Adrenal gland (tissue), 5 donors: ENCODE results near the gene DCAF17.

Source experiments
- CTCF ChIP-seq, 6 experiments: fragments of 450-650 bp in 4 of 6; fragments of 200-600 bp in 2 of 6; sonication (generic) in 1 of 6; IDR thresholded peaks; 1 replicate in 5 of 6; 2 replicates in 1 of 6; pipeline versions ENCODE4 v1.5.1 to v1.8.0; 2016 to 2021; ENCODE audit warnings: antibody characterized with exemption in 6 of 6, mild to moderate bottlenecking in 2 of 6, moderate library complexity in 1 of 6
- POLR2A ChIP-seq, 2 donors: fragments of 450-650 bp; IDR thresholded peaks; one replicate each; pipeline ENCODE4 v1.6.1; 2017; ENCODE audit warnings: antibody characterized with exemption in 2 of 2, mild to moderate bottlenecking in 2 of 2, moderate library complexity in 1 of 2
- donor health status: DM: no; HTN: no; CAD: no.

GRCh38 chr2:171430516-171431410, 3.3 kb upstream of the DCAF17 start:
- TF ChIP-seq CTCF (IDR thresholded peaks at IDR 0.05), result no peak
- no peak for TF ChIP-seq POLR2A (IDR thresholded peaks at IDR 0.05)
